Stomach (tissue), 9 donors: ENCODE measurements around the gene PFKFB1. TPM values are rescaled to one million over a fixed set of nuclear protein-coding genes. Genes with fewer than 3 reads are reported as not detected.

Source experiments
- DNase-seq, 2 donors: peaks; one replicate each; pipeline versions ENCODE4 v3.0.0 to v3.0.0-alpha.2; 2013 to 2019
- H3K27ac ChIP-seq, 5 donors: fragments of 200-600 bp in 4 of 5; sonication (generic) in 4 of 5; one replicate each; pipeline ENCODE4 v1.5.1; 2013 to 2019; ENCODE audit warnings: mild to moderate bottlenecking in 1 of 5, moderate library complexity in 1 of 5
- H3K27me3 ChIP-seq, 3 donors: fragments of 200-600 bp; sonication (generic); one replicate each; pipeline ENCODE4 v1.5.1; 2017 to 2019; ENCODE audit warnings: mixed run types in 1 of 3
- H3K36me3 ChIP-seq, 4 donors: fragments of 200-600 bp; sonication (generic); 1 replicate in 3 of 4; 2 replicates in 1 of 4; pipeline ENCODE4 v1.5.1; 2016 to 2019
- H3K4me1 ChIP-seq, 4 donors: fragments of 200-600 bp; sonication (generic); one replicate each; pipeline ENCODE4 v1.5.1; 2016 to 2019
- H3K4me3 ChIP-seq, 4 donors: fragments of 200-600 bp; sonication (generic) in 3 of 4; one replicate each; pipeline ENCODE4 v1.5.1; 2016 to 2019; ENCODE audit warnings: mild to moderate bottlenecking in 1 of 4
- H3K9me3 ChIP-seq, 4 donors: fragments of 200-600 bp; sonication (generic); one replicate each; pipeline ENCODE4 v1.5.1; 2016 to 2019
- EP300 ChIP-seq: sonication (generic); formaldehyde crosslinking; IDR thresholded peaks from one replicate; pipeline ENCODE4 v1.6.1; 2017; ENCODE audit warnings: antibody characterized with exemption
- POLR2A ChIP-seq, 4 donors: fragments of 450-650 bp; IDR thresholded peaks; one replicate each; pipeline ENCODE4 v1.6.1; 2016; ENCODE audit warnings: antibody characterized with exemption in 4 of 4, control low read depth in 2 of 4, mild to moderate bottlenecking in 1 of 4, moderate library complexity in 1 of 4
- POLR2AphosphoS5 ChIP-seq, 3 donors: sonication (generic); formaldehyde crosslinking; IDR thresholded peaks; one replicate each; pipeline ENCODE4 v1.6.1; 2016; ENCODE audit warnings: antibody characterized with exemption in 3 of 3
- WGBS, 5 donors: extraction: QIAGEN DNeasy Blood & Tissue Kit in 3 of 5; methylation state at CpG; one replicate each; pipeline versions ENCODE4 v1.1.5 to v1.1.7; 2013 to 2018; 5-methylcytosine and 5-hydroxymethylcytosine counted together
- intact Hi-C: fragments of 100-400 bp; cut with DNase I; formaldehyde crosslinking; loops from one replicate; pipeline ENCODE4 v1.15.1; 2023; ENCODE audit warnings: low total_unique reads
- polyA plus RNA-seq, 3 donors: library from polyadenylated mRNA; stranded (reverse); fragments of 200-250 nt; gene quantifications; one replicate each; pipeline ENCODE4 v1.2.3, GENCODE V29; 2013
- total RNA-seq, 5 donors: library from RNA; depleted of rRNA; stranded (reverse); fragments of >200 nt; gene quantifications; one replicate each; pipeline versions ENCODE4 v1.1.0 to v1.2.3, GENCODE V29; 2014 to 2016
- TF ChIP-seq, protein P1 (sequence below), 7 experiments: fragments of 450-650 bp in 4 of 7; fragments of 200-600 bp in 3 of 7; sonication (generic) in 3 of 7; IDR thresholded peaks; one replicate each; pipeline ENCODE4 v1.5.1; 2016 to 2019; ENCODE audit warnings: antibody characterized with exemption in 7 of 7, control low read depth in 2 of 7, mild to moderate bottlenecking in 1 of 7
- donor health status: healthy with polysubstance abuse.
- donor health status: Bipolar disorder and iron deficiency.
- donor health status: healthy.

The PFKFB1 gene
- total and polyA plus RNA-seq, 8 donors, result 0.25 to 2.0 (median 0.57) TPM; not detected in 4

DNA sequence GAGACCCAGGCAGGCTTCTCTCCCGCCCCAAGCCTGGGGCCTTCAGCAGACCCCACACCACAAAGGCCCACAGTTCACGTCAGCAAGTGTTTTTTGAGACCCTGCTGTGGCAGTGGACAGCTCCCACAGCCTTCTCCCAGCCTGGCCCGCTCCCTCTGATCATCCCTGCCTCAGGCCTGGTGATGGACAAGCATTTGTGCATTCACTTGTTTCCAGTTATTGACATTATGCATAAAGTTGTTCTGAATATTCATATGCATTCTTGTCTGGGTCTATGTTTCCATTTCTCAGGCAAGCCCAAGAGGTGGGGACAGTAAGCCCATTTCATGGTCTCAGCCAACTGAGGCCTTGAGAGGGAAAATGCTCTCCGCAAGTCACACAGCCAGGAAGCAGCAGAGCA lies 58.7 kb downstream of the PFKFB1 start:
- H3K27me3 ChIP-seq, result peaks cover 0 to 6% (median 0%) of the 10 kb centered on the region in 3 donors
- H3K4me3 ChIP-seq, result no peak overlapping the region
- WGBS, 5 donors, result 59 to 83% (median 75%) methylated on average over 1 to 4 of the region's 4 CpGs
- DNase-seq, result no peak
- peaks cover 0 to 7% (median 3%) of the 10 kb centered on the region in 4 donors for H3K36me3 ChIP-seq
- intact Hi-C loops, result no loop called here
- no peaks in the 10 kb centered on the region for H3K4me1 ChIP-seq
- H3K27ac ChIP-seq, result no peak overlapping the region
- H3K9me3 ChIP-seq, result no peaks in the 10 kb centered on the region
- TF ChIP-seq, protein P1, sequence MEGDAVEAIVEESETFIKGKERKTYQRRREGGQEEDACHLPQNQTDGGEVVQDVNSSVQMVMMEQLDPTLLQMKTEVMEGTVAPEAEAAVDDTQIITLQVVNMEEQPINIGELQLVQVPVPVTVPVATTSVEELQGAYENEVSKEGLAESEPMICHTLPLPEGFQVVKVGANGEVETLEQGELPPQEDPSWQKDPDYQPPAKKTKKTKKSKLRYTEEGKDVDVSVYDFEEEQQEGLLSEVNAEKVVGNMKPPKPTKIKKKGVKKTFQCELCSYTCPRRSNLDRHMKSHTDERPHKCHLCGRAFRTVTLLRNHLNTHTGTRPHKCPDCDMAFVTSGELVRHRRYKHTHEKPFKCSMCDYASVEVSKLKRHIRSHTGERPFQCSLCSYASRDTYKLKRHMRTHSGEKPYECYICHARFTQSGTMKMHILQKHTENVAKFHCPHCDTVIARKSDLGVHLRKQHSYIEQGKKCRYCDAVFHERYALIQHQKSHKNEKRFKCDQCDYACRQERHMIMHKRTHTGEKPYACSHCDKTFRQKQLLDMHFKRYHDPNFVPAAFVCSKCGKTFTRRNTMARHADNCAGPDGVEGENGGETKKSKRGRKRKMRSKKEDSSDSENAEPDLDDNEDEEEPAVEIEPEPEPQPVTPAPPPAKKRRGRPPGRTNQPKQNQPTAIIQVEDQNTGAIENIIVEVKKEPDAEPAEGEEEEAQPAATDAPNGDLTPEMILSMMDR (IDR thresholded peaks at IDR 0.05), result no peak
- TF ChIP-seq POLR2A (IDR thresholded peaks at IDR 0.05) (no peak), EP300 (no peak), POLR2AphosphoS5 (IDR thresholded peaks at IDR 0.05) (no peak)

DNA sequence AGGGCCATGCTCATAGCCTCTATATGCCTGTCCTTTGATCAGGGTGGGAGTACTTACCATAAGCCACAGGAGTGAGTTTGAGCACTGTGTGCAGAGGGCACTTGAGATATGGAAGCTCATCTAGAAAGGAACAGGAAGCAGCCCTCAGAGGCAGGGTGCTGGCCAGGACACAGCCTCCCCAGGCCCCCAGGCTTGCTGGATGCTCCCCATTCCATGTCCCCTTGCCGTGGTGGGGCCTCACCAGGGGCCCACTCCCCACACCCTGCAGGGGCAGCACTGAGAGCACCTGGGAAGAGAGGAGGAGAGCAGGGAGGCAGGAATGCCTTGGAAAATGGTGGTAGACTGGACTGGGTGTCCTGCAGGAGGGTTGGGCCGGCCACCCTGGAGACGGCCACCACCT lies 59.1 kb downstream of the PFKFB1 start:
- Histone ChIP-seq H3K9me3 (no peaks in the 10 kb centered on the region), H3K27me3 (peaks cover 0 to 6% (median 0%) of the 10 kb centered on the region in 3 donors), H3K36me3 (peaks cover 0 to 9% (median 4%) of the 10 kb centered on the region in 4 donors), H3K4me3 (no peak overlapping the region), H3K4me1 (no peaks in the 10 kb centered on the region), H3K27ac (no peak overlapping the region)
- DNase-seq, result no peak
- intact Hi-C loops, result no loop called here
- no peak for TF ChIP-seq EP300
- TF ChIP-seq, protein P1 (IDR thresholded peaks at IDR 0.05), result no peak
- TF ChIP-seq POLR2A (IDR thresholded peaks at IDR 0.05), result no peak
- TF ChIP-seq POLR2AphosphoS5 (IDR thresholded peaks at IDR 0.05), result no peak
- 73 to 100% (median 84%) methylated on average over 1 to 3 of the region's 3 CpGs; no CpG with 5 or more reads in 1 of the 5 donors for WGBS, 5 donors

DNA sequence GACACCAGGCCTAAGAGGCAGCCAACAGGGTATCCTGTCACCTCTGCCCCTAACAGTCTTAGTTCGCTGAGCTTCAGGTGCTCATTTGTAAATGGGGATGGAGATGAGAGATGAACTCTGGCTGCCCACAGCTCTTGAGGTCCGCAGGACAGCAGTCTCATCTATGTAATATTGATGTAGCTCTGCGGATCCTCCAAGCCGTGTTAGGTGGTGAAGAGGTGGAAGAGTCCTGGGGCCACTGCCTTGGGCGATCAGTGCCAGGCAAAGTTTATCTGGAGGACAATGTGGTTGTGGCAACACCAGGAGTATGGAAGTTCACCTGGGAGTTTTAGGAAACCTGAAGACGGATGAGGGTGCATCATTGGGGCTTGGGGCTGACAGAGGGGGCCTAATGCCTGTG lies 59.9 kb downstream of the PFKFB1 start:
- intact Hi-C loops, result no loop called here
- Histone ChIP-seq H3K27me3 (peaks cover 0 to 6% (median 0%) of the 10 kb centered on the region in 3 donors), H3K4me1 (no peaks in the 10 kb centered on the region), H3K9me3 (no peaks in the 10 kb centered on the region), H3K36me3 (peaks cover 0 to 18% (median 8%) of the 10 kb centered on the region in 4 donors), H3K4me3 (no peak overlapping the region), H3K27ac (no peak overlapping the region)
- 59 to 91% (median 73%) methylated on average over 6 of the region's 6 CpGs for WGBS, 5 donors
- TF ChIP-seq, protein P1 (IDR thresholded peaks at IDR 0.05), result no peak
- TF ChIP-seq POLR2AphosphoS5 (IDR thresholded peaks at IDR 0.05) (no peak), EP300 (no peak), POLR2A (IDR thresholded peaks at IDR 0.05) (no peak)
- no peak for DNase-seq

DNA sequence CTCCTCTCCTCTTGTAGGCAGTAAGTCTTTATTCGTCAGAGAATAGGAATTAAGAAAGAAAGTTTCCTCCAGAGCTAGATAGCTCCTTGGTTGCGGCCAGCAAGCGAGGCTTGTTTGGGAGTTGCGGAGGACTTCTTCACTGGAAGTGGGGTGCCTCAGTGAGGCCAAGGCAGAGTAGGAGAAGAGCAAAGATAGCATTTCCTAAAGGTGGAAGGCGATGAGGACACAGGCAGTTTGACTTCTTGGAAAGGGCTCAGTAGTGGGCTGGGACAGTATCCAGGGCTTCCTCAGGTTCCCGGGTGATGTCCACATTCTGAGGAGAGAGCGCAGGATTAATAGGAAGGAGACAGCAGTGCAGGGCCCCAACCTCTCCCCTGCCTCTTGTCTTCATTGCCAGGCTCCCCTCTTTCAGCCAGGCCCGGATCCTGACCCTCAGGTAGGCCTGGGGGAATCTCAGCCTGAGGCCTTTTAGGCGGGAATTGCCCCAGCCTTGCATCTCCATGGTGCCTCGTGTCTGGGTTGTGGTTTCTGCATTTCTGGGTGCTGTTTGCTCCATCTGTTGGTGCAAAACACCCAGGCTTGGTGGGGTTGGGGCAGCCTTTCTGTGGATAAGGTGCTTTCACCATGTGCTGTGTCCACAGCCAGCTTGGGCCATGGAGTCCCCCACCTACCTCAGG lies 60.7 kb downstream of the PFKFB1 start:
- Histone ChIP-seq H3K4me1 (no peaks in the 10 kb centered on the region), H3K36me3 (peaks cover 0 to 25% (median 12%) of the 10 kb centered on the region in 4 donors), H3K27me3 (peaks cover 0 to 6% (median 0%) of the 10 kb centered on the region in 3 donors), H3K27ac (no peak overlapping the region), H3K9me3 (peaks cover 0 to 7% (median 0%) of the 10 kb centered on the region in 4 donors), H3K4me3 (no peak overlapping the region)
- TF ChIP-seq, protein P1 (IDR thresholded peaks at IDR 0.05), result no peak
- intact Hi-C loops, result no loop called here
- no peak for DNase-seq
- 76 to 93% (median 87%) methylated on average over 7 to 10 of the region's 10 CpGs for WGBS, 5 donors
